Lower leg skin (tissue), 3 donors: Measurements from ENCODE around the gene TMEM225B.

ENCODE experiments used
- CTCF ChIP-seq, 3 donors: fragments of 450-650 bp; IDR thresholded peaks; one replicate each; pipeline ENCODE4 v1.5.1; 2016; ENCODE audit warnings: antibody characterized with exemption in 3 of 3, mild to moderate bottlenecking in 3 of 3, moderate library complexity in 2 of 3
- POLR2A ChIP-seq, 2 donors: fragments of 450-650 bp; IDR thresholded peaks; one replicate each; pipeline ENCODE4 v1.6.1; 2016 to 2017; ENCODE audit warnings: antibody characterized with exemption in 2 of 2, mild to moderate bottlenecking in 1 of 2, moderate library complexity in 1 of 2

- TF ChIP-seq CTCF (IDR thresholded peaks at IDR 0.05) (no peak), POLR2A (IDR thresholded peaks at IDR 0.05) (no peak)
These were observed 23.2 kb downstream of the TMEM225B start for GRCh38 chr7:99621271-99621670.
